ENCODE results near the gene CFAP157. TPM values are rescaled to one million over a fixed set of nuclear protein-coding genes. Genes with fewer than 3 reads are reported as not detected.

The CFAP157 gene
- total and polyA plus RNA-seq, 2 donors (not counting 1 experiment from before 2014, with no cell fraction given) = under 0.01 TPM; not detected in 1

- TF ChIP-seq EZH2 (IDR thresholded peaks at IDR 0.05; ENCODE audit: low read length, missing control alignments) (no peak), CTCF (conservative IDR thresholded peaks at IDR 0.05 in 1 of 2, IDR thresholded peaks at IDR 0.05 in 1 of 2; ENCODE audit: low read depth in 1 of 2, low read length in 2 of 2) (no peak)
- no peak for DNase-seq (ENCODE audit: low read depth in 2 of 2)
- no peaks in the 10 kb centered on the region for H3K27me3 ChIP-seq (ENCODE audit: control insufficient read depth, insufficient read depth, low read length)
- H2AFZ ChIP-seq (ENCODE audit: low read length) = no peak overlapping the region
- H3K27ac ChIP-seq (ENCODE audit: insufficient read depth, low read length) = no peak overlapping the region
- peaks cover 6% of the 10 kb centered on the region for H3K4me1 ChIP-seq (ENCODE audit: control insufficient read depth, extremely low read depth, insufficient read depth, low read length)
- H4K20me1 ChIP-seq (ENCODE audit: control insufficient read depth, extremely low read depth, insufficient read depth, low read length) = no peaks in the 10 kb centered on the region
- H3K4me3 ChIP-seq (replicated peaks in 1 of 4; ENCODE audit: control extremely low read depth in 1 of 4, insufficient read depth in 1 of 4, low read depth in 3 of 4, low read length in 4 of 4) = no peak overlapping the region
- no peaks in the 10 kb centered on the region for H3K9me3 ChIP-seq (ENCODE audit: control insufficient read depth, insufficient read depth, low read depth, low read length)
- H3K4me2 ChIP-seq (ENCODE audit: extremely low read depth, insufficient read depth, low read length) = no peak overlapping the region
- no peak overlapping the region for H3K9ac ChIP-seq (ENCODE audit: insufficient read depth, low read length)
- H3K36me3 ChIP-seq (ENCODE audit: control insufficient read depth, insufficient read depth, low read length) = peaks cover 1% of the 10 kb centered on the region
- H3K79me2 ChIP-seq (ENCODE audit: control insufficient read depth, insufficient read depth, low read length) = no peaks in the 10 kb centered on the region
Observed at GRCh38 chr9:127711226-127711701, 4.5 kb downstream of the CFAP157 start.

DNA sequence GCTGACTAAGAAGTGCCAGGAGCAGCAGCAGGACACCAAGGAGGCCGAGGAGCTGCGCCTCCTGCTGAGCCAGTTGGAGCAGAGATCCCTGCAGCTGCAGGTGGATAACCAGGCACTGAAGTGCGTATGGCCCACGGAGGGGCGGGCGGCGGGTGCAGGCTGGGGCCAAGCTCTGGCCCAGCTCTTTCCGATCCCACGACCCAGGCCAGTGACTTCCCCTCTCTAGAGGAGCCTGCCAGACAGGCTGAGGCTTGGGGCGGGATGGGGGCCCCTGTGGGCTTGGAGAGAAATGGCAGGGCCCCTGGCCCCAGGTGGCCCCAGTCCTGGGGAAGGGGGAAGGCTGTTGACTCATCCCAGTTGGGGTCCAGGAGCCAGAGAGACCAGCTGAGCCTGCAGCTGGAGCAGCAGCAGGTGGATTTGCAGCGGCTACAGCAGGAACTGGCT is 5.1 kb downstream of the CFAP157 start:
- Histone ChIP-seq H4K20me1 (ENCODE audit: control insufficient read depth, extremely low read depth, insufficient read depth, low read length) (no peaks in the 10 kb centered on the region), H3K9me3 (ENCODE audit: control insufficient read depth, insufficient read depth, low read depth, low read length) (no peaks in the 10 kb centered on the region), H3K4me2 (ENCODE audit: extremely low read depth, insufficient read depth, low read length) (no peak overlapping the region), H3K27me3 (ENCODE audit: control insufficient read depth, insufficient read depth, low read length) (no peaks in the 10 kb centered on the region), H3K36me3 (ENCODE audit: control insufficient read depth, insufficient read depth, low read length) (peaks cover 1% of the 10 kb centered on the region), H3K27ac (ENCODE audit: insufficient read depth, low read length) (no peak overlapping the region), H3K4me3 (replicated peaks in 1 of 4; ENCODE audit: control extremely low read depth in 1 of 4, insufficient read depth in 1 of 4, low read depth in 3 of 4, low read length in 4 of 4) (no peak overlapping the region), H3K79me2 (ENCODE audit: control insufficient read depth, insufficient read depth, low read length) (no peaks in the 10 kb centered on the region), H3K4me1 (ENCODE audit: control insufficient read depth, extremely low read depth, insufficient read depth, low read length) (peaks cover 7% of the 10 kb centered on the region), H2AFZ (ENCODE audit: low read length) (no peak overlapping the region), H3K9ac (ENCODE audit: insufficient read depth, low read length) (no peak overlapping the region)
- TF ChIP-seq CTCF (conservative IDR thresholded peaks at IDR 0.05 in 1 of 2, IDR thresholded peaks at IDR 0.05 in 1 of 2; ENCODE audit: low read depth in 1 of 2, low read length in 2 of 2) (no peak), EZH2 (IDR thresholded peaks at IDR 0.05; ENCODE audit: low read length, missing control alignments) (no peak)
- DNase-seq (ENCODE audit: low read depth in 2 of 2) = no peak

DNA sequence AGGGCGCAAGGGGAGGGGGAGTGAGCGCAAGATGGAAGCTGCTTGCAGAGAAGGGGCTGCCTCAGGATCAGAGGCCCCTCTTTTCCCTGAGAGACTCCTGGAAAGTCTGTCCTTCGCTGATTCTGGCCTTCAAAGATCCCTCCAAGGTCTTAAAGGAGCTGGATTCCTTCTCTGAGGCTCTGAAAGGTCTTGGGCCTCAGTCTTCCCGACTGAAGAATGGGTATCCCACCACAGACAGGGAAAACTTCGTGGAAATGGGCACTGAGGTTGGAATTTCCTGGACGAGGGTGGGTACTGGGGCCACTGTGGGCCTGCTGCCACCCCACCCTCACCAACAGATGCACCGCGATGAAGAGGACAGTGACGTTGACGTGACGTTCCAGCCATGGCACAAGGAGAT is 5.6 kb downstream of the CFAP157 start:
- Histone ChIP-seq H3K79me2 (ENCODE audit: control insufficient read depth, insufficient read depth, low read length) (no peaks in the 10 kb centered on the region), H3K4me1 (ENCODE audit: control insufficient read depth, extremely low read depth, insufficient read depth, low read length) (peaks cover 7% of the 10 kb centered on the region), H3K4me3 (replicated peaks in 1 of 4; ENCODE audit: control extremely low read depth in 1 of 4, insufficient read depth in 1 of 4, low read depth in 3 of 4, low read length in 4 of 4) (no peak overlapping the region), H3K27me3 (ENCODE audit: control insufficient read depth, insufficient read depth, low read length) (no peaks in the 10 kb centered on the region), H3K9me3 (ENCODE audit: control insufficient read depth, insufficient read depth, low read depth, low read length) (no peaks in the 10 kb centered on the region), H4K20me1 (ENCODE audit: control insufficient read depth, extremely low read depth, insufficient read depth, low read length) (no peaks in the 10 kb centered on the region), H3K4me2 (ENCODE audit: extremely low read depth, insufficient read depth, low read length) (no peak overlapping the region), H2AFZ (ENCODE audit: low read length) (no peak overlapping the region), H3K9ac (ENCODE audit: insufficient read depth, low read length) (no peak overlapping the region), H3K27ac (ENCODE audit: insufficient read depth, low read length) (no peak overlapping the region), H3K36me3 (ENCODE audit: control insufficient read depth, insufficient read depth, low read length) (peaks cover 1% of the 10 kb centered on the region)
- DNase-seq (ENCODE audit: low read depth in 2 of 2) = no peak
- TF ChIP-seq EZH2 (IDR thresholded peaks at IDR 0.05; ENCODE audit: low read length, missing control alignments) (no peak), CTCF (conservative IDR thresholded peaks at IDR 0.05 in 1 of 2, IDR thresholded peaks at IDR 0.05 in 1 of 2; ENCODE audit: low read depth in 1 of 2, low read length in 2 of 2) (no peak)

All from fibroblast of lung (primary cell).